C1 segment of cervical spinal cord (tissue), 14 donors: ENCODE data around the gene CCDC24.

Experiments
- DNase-seq, 14 donors: peaks; one replicate each; lab custom pipeline; 2025; lab: John Stamatoyannopoulos, UW

Gene CCDC24

DNA sequence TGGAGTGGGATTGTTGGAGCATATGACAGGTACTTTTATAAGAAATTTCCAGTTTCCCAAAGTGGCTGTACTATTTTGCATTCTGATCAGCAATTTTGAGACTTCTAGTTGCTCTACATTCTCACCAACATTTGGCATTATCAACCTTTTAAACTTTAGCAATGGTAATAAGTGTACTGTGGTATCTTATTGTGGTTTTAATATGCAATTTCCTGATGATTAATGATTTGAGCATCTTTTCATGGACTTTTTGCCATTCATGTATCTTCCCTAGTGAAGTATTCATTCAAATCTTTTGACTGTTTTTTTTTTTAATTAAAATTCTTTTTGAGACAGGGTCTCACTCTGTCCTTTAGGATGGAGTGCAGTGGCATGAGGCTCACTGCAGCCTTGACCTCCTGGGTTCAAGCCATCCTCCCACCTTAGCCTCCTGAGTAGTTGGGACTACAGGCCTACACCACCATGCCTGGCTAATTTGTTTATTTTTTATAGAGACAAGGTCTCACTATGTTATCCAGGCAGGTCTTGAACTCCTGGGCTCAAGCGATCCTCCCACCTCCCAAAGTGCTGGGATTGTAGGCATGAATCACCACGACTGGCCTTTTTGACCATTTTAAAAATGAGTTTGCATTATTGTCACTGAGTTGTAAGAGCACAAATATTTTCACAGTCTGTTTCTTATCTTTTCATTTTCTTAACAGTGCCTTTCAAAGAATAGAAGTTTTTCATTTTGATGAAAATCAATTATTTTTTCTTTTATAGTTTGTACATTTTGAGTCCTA, 47.7 kb downstream of the CCDC24 start:
- no peak for DNase-seq

DNA sequence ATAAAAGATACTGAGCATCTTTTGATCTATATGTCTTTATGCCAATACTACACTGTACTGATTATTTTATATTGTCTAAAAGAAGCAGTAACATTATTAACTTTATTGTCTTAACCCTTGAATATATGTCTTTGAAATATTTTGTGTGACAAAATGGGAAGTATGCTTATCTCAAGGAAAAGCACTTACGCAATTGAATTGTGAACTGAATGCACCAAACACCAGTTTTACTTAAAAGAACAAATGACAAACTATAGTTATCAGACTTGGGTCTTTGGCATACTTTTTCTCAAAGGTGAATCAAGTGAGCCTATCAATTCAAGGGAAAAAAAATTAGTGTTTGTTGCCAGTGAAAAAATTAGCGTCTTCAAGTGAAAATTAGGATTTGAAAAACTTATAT, 49.0 kb downstream of the CCDC24 start:
- no peak for DNase-seq

- no peak for DNase-seq
These were observed 49.4 kb downstream of the CCDC24 start for GRCh38 chr1:44040846-44041245.

GRCh38 chr1:44043176-44044070, 52.0 kb downstream of the CCDC24 start:
- no peak for DNase-seq

DNA sequence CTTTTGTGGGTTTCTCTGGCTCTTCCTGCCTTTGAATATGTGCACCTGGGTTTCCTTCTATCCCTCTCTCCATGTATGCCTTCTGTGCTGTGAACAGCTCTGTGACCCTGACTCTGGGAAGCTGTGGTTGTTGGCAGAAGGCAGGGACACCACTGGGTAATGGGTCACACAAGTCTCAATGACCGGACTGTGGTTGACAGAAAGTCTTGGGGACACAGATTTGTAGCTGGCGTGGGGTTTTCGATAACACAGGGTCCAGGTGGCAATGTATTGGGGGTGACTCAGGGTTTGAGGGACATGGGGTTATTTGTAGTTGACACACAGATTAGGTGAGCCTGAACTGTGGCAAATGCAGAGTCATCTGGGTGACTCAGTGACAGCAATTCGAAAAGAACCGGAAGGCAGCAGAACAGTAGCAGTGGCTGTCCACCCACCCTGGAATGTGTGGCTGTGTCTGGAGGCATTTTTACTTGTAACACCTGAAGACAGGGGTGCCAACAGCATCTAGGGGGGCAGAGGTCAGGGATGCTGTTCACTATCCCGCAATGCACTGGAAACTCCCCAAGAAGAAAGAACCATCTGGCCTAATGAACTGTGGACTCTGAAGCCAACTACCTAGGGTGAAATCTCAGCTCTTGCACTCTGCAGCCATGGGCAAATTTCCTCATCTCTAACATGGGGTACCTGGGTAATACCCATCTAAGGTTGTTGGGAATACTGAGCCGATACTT, 52.8 kb downstream of the CCDC24 start:
- DNase-seq = no peak

- DNase-seq = no peak
These were observed 53.7 kb downstream of the CCDC24 start for GRCh38 chr1:44045064-44045463.
